OCI-LY3 (cell line): Measurements from ENCODE around the gene RPL34.

Experiments
- H2AFZ ChIP-seq: fragments of 200-600, 300-600 bp; shearing (Covaris generic); 2 replicates; pipeline ENCODE4 v1.6.0; 2014; ENCODE audit warnings: antibody characterized with exemption, low read depth, low read length
- H3K27ac ChIP-seq: fragments of 200-600, 300-600 bp; sonication (generic); 2 replicates; pipeline ENCODE4 v1.5.1; 2014; ENCODE audit warnings: mild to moderate bottlenecking, low read length, moderate library complexity, mixed read lengths
- H3K27me3 ChIP-seq: fragments of 200-600, 300-600 bp; sonication (generic); 2 replicates; pipeline ENCODE4 v1.6.1; 2014; ENCODE audit warnings: low read depth, low read length, mixed read lengths
- H3K36me3 ChIP-seq: fragments of 200-600, 300-600 bp; sonication (generic); replicated peaks from 2 replicates; pipeline ENCODE3; 2014; ENCODE audit warnings: low read depth, low read length, mixed read lengths
- H3K4me1 ChIP-seq: fragments of 300-600, 200-600 bp; sonication (generic); 2 replicates; pipeline ENCODE4 v1.6.1; 2014; ENCODE audit warnings: low read length, mixed read lengths
- H3K4me2 ChIP-seq: fragments of 200-600, 300-600 bp; sonication (generic); 2 replicates; pipeline ENCODE4 v1.6.1; 2014; ENCODE audit warnings: low read length, mixed read lengths
- H3K4me3 ChIP-seq: fragments of 300-600, 200-600 bp; sonication (generic); 2 replicates; pipeline ENCODE4 v1.5.1; 2014; ENCODE audit warnings: antibody characterized with exemption, mild to moderate bottlenecking, low read length, moderate library complexity
- H3K79me2 ChIP-seq: fragments of 300-600, 200-600 bp; shearing (Covaris generic); 2 replicates; pipeline ENCODE4 v1.6.1; 2014; ENCODE audit warnings: mild to moderate bottlenecking, low read length, mixed read lengths
- H3K9ac ChIP-seq: fragments of 300-600, 200-600 bp; shearing (Covaris generic); 2 replicates; pipeline ENCODE4 v1.6.0; 2014; ENCODE audit warnings: mild to moderate bottlenecking, low read length, moderate library complexity
- H3K9me3 ChIP-seq: fragments of 200-600, 300-600 bp; shearing (Covaris generic); 2 replicates; pipeline ENCODE4 v1.6.1; 2014; ENCODE audit warnings: low read length, mixed read lengths; ENCODE audit not compliant: insufficient read depth
- H4K20me1 ChIP-seq: fragments of 200-600, 300-600 bp; sonication (generic); 2 replicates; pipeline ENCODE4 v1.6.1; 2016; ENCODE audit warnings: low read length, mixed read lengths; ENCODE audit not compliant: insufficient read depth
- EZH2phosphoT487 ChIP-seq: fragments of 200-600 bp; shearing (Covaris generic); IDR thresholded peaks from 2 replicates; pipeline ENCODE4 v1.6.1; 2018; ENCODE audit warnings: antibody characterized with exemption, mixed run types, low read depth
- TF ChIP-seq, protein P1 (sequence below): fragments of 200-600, 300-600 bp; sonication (generic); IDR thresholded peaks from 2 replicates; pipeline ENCODE4 v1.5.1; 2014; ENCODE audit warnings: antibody characterized with exemption, low read length, low read depth

The RPL34 gene

GRCh38 chr4:108602163-108602562, 18.2 kb upstream of the RPL34 start:
- Histone ChIP-seq H3K27ac (no peak overlapping the region), H3K4me2 (no peak overlapping the region), H3K9me3 (no peaks in the 10 kb centered on the region), H3K36me3 (no peaks in the 10 kb centered on the region), H3K79me2 (no peaks in the 10 kb centered on the region), H3K4me3 (no peak overlapping the region), H3K9ac (no peak overlapping the region), H3K27me3 (no peaks in the 10 kb centered on the region), H3K4me1 (no peaks in the 10 kb centered on the region), H4K20me1 (no peaks in the 10 kb centered on the region), H2AFZ (no peak overlapping the region)
- TF ChIP-seq EZH2phosphoT487: no peak
- TF ChIP-seq, protein P1, sequence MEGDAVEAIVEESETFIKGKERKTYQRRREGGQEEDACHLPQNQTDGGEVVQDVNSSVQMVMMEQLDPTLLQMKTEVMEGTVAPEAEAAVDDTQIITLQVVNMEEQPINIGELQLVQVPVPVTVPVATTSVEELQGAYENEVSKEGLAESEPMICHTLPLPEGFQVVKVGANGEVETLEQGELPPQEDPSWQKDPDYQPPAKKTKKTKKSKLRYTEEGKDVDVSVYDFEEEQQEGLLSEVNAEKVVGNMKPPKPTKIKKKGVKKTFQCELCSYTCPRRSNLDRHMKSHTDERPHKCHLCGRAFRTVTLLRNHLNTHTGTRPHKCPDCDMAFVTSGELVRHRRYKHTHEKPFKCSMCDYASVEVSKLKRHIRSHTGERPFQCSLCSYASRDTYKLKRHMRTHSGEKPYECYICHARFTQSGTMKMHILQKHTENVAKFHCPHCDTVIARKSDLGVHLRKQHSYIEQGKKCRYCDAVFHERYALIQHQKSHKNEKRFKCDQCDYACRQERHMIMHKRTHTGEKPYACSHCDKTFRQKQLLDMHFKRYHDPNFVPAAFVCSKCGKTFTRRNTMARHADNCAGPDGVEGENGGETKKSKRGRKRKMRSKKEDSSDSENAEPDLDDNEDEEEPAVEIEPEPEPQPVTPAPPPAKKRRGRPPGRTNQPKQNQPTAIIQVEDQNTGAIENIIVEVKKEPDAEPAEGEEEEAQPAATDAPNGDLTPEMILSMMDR: no peak

GRCh38 chr4:108607079-108607815, 13.1 kb upstream of the RPL34 start:
- Histone ChIP-seq H4K20me1 (no peaks in the 10 kb centered on the region), H3K9me3 (no peaks in the 10 kb centered on the region)
- TF ChIP-seq, protein P1: no peak
- TF ChIP-seq EZH2phosphoT487: no peak

GRCh38 chr4:108611365-108611764, 9.0 kb upstream of the RPL34 start:
- Histone ChIP-seq H3K4me3 (peak overlapping the region; percentile 60), H3K79me2 (no peaks in the 10 kb centered on the region), H3K4me1 (no peaks in the 10 kb centered on the region), H2AFZ (peak overlapping the region; percentile 49; the same call in 1 of the 2 replicates), H3K27me3 (no peaks in the 10 kb centered on the region), H3K4me2 (peak overlapping the region; percentile 34), H3K9me3 (no peaks in the 10 kb centered on the region), H3K27ac (no peak overlapping the region), H4K20me1 (no peaks in the 10 kb centered on the region), H3K36me3 (no peaks in the 10 kb centered on the region), H3K9ac (no peak overlapping the region; the same call in 1 of the 2 replicates)
- no peak for TF ChIP-seq EZH2phosphoT487

More at GRCh38 chr4:108607079-108607815, 13.1 kb upstream of the RPL34 start:
- Histone ChIP-seq H3K4me2 (no peak overlapping the region), H2AFZ (no peak overlapping the region), H3K4me3 (no peak overlapping the region), H3K4me1 (no peaks in the 10 kb centered on the region), H3K36me3 (no peaks in the 10 kb centered on the region), H3K27ac (no peak overlapping the region), H3K79me2 (no peaks in the 10 kb centered on the region), H3K27me3 (no peaks in the 10 kb centered on the region), H3K9ac (no peak overlapping the region)

GRCh38 chr4:108612365-108612764, 8.0 kb upstream of the RPL34 start:
- H4K20me1 ChIP-seq: no peaks in the 10 kb centered on the region
- H3K9ac ChIP-seq: no peak overlapping the region
- H3K27ac ChIP-seq: no peak overlapping the region
- no peaks in the 10 kb centered on the region for H3K9me3 ChIP-seq
- TF ChIP-seq, protein P1: no peak
- TF ChIP-seq EZH2phosphoT487: no peak
- H2AFZ ChIP-seq: no peak overlapping the region
- no peaks in the 10 kb centered on the region for H3K79me2 ChIP-seq
- H3K4me1 ChIP-seq: no peaks in the 10 kb centered on the region
- no peaks in the 10 kb centered on the region for H3K36me3 ChIP-seq
- no peak overlapping the region for H3K4me3 ChIP-seq
- no peak overlapping the region for H3K4me2 ChIP-seq
- H3K27me3 ChIP-seq: no peaks in the 10 kb centered on the region
